Keratinocyte (primary cell): ENCODE measurements around the gene CLTC. TPM values are rescaled to one million over a fixed set of nuclear protein-coding genes. Genes with fewer than 3 reads are reported as not detected.
A peak's percentile ranks its signal among the peaks of the same experiment; 100 is the strongest.

ENCODE experiments used
- DNase-seq: peaks from one replicate; pipeline ENCODE4 v3.0.0-alpha.2; 2011; ENCODE audit warnings: low read depth, missing footprints, low spot score
- FAIRE-seq: peaks from 2 replicates; lab custom pipeline; 2011; peaks lifted over from hg19 to GRCh38; lab: Jason Lieb, UNC
- H2AFZ ChIP-seq: 2 replicates; pipeline ENCODE4 v1.6.0; 2012; ENCODE audit warnings: low read length, control low read depth, inconsistent platforms; ENCODE audit not compliant: control insufficient read depth
- H3K27ac ChIP-seq: 2 replicates; pipeline ENCODE4 v1.5.1; 2011; ENCODE audit warnings: low read length; ENCODE audit not compliant: control insufficient read depth, insufficient read depth
- H3K27me3 ChIP-seq: 3 replicates; pipeline ENCODE4 v1.6.0; 2011; ENCODE audit warnings: low read length; ENCODE audit not compliant: control insufficient read depth, insufficient read depth; ENCODE audit errors: extremely low read depth
- H3K36me3 ChIP-seq, 2 experiments: 2 replicates in 1 of 2; 3 replicates in 1 of 2; pipeline ENCODE4 v1.5.1; 2011; ENCODE audit warnings: low read length in 2 of 2, mild to moderate bottlenecking in 1 of 2; ENCODE audit not compliant: control insufficient read depth in 2 of 2, insufficient read depth in 2 of 2; ENCODE audit errors: extremely low read depth in 1 of 2
- H3K4me1 ChIP-seq: 3 replicates; pipeline ENCODE4 v1.5.1; 2011; ENCODE audit warnings: low read length; ENCODE audit not compliant: control insufficient read depth, insufficient read depth; ENCODE audit errors: extremely low read depth
- H3K4me2 ChIP-seq: 3 replicates; pipeline ENCODE4 v1.6.0; 2011; ENCODE audit warnings: low read depth, low read length; ENCODE audit not compliant: control insufficient read depth, insufficient read depth; ENCODE audit errors: extremely low read depth
- H3K4me3 ChIP-seq, 3 experiments: fragments of 200-600 bp in 1 of 3; sonication (generic) in 1 of 3; 2 replicates in 2 of 3; 3 replicates in 1 of 3; pipeline ENCODE4 v1.5.1; 2011 to 2016; ENCODE audit warnings: low read length in 3 of 3, mild to moderate bottlenecking in 3 of 3, control low read depth in 2 of 3, inconsistent platforms in 1 of 3, low read depth in 1 of 3, mixed read lengths in 1 of 3, mixed run types in 1 of 3, moderate library complexity in 1 of 3; ENCODE audit not compliant: control insufficient read depth in 2 of 3, insufficient read depth in 2 of 3; ENCODE audit errors: extremely low read depth in 1 of 3
- H3K79me2 ChIP-seq: 2 replicates; pipeline ENCODE4 v1.6.0; 2012; ENCODE audit warnings: low read length; ENCODE audit not compliant: control insufficient read depth, insufficient read depth
- H3K9ac ChIP-seq: 3 replicates; pipeline ENCODE4 v1.6.0; 2011; ENCODE audit warnings: low read length; ENCODE audit not compliant: control insufficient read depth, insufficient read depth; ENCODE audit errors: extremely low read depth
- H3K9me1 ChIP-seq: 3 replicates; pipeline ENCODE4 v1.6.0; 2011; ENCODE audit warnings: low read length; ENCODE audit not compliant: control insufficient read depth, insufficient read depth; ENCODE audit errors: extremely low read depth
- H3K9me3 ChIP-seq: 2 replicates; pipeline ENCODE4 v1.5.1; 2012; ENCODE audit warnings: low read depth, low read length; ENCODE audit not compliant: control insufficient read depth
- H4K20me1 ChIP-seq: 3 replicates; pipeline ENCODE4 v1.6.0; 2011; ENCODE audit warnings: low read length; ENCODE audit not compliant: control insufficient read depth, insufficient read depth; ENCODE audit errors: extremely low read depth
- EZH2 ChIP-seq: IDR thresholded peaks from one replicate; pipeline ENCODE4 v1.6.1; 2012; ENCODE audit warnings: inconsistent platforms, mild to moderate bottlenecking, low read length, moderate library complexity
- dilution Hi-C: fragments of 300-500 bp; cut with MboI; formaldehyde crosslinking; loops from one replicate; pipeline ENCODE4 v1.7.0; 2020; ENCODE audit warnings: low sequenced_read_pairs; ENCODE audit not compliant: extremely low pct_ligation_motif_present
- polyA plus RNA-seq, 5 experiments: library from polyadenylated mRNA; depleted of rRNA in 3 of 5; stranded (reverse) in 3 of 5; stranded (forward) in 1 of 5; unstranded in 1 of 5; fragments of >200 nt; gene quantifications; 1 replicate in 1 of 5; 2 replicates in 3 of 5; 3 replicates in 1 of 5; pipeline versions ENCODE4 v1.2.1 to v1.2.3, GENCODE V29; 2011 to 2012; ENCODE audit warnings: missing spikeins in 2 of 5, low read depth in 1 of 5, low replicate concordance in 1 of 5
- TF ChIP-seq, protein P1 (sequence below), 3 experiments: IDR thresholded peaks in 1 of 3; conservative IDR thresholded peaks in 1 of 3; optimal IDR thresholded peaks in 1 of 3; 2 replicates in 2 of 3; 3 replicates in 1 of 3; pipeline versions ENCODE3 to v1.5.1; 2011; ENCODE audit warnings: low read length in 3 of 3, mild to moderate bottlenecking in 3 of 3, moderate library complexity in 2 of 3, control low read depth in 1 of 3, inconsistent platforms in 1 of 3; ENCODE audit not compliant: insufficient read depth in 2 of 3; ENCODE audit errors: extremely low read depth in 1 of 3

The CLTC gene
- polyA plus RNA-seq, 1 donor (not counting 4 experiments of a cell fraction or from before 2014, with no cell fraction given): 209 TPM

DNA sequence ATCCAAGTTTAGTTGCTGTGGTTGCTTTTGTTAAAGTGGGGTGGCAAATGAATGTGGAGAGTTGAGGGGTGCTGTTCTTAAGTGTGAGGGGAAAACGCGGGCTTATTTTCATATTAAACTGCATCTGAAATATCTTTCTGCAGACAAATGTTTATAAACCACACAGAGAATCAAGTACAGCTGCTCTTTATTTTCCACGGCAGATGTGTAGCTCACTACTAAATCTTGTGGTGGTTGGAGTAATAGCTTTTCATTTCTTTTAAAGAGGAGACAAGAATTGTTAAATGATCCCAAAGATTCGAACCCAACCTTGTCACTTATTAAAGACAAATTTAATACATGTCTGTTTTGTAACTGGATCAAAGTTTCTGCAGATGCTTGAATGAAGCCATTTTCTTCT, 2.1 kb downstream of the CLTC start:
- Histone ChIP-seq H3K4me1 (peaks cover 29% of the 10 kb centered on the region), H3K4me3 (peak overlapping the region; percentile 70 to 100 (median 96)), H3K36me3 (peaks cover 3 to 4% of the 10 kb centered on the region in 2 experiments), H3K9ac (peak overlapping the region; percentile 99), H3K27me3 (no peaks in the 10 kb centered on the region), H3K9me1 (no peaks in the 10 kb centered on the region), H3K27ac (peak overlapping the region; percentile 100), H3K9me3 (no peaks in the 10 kb centered on the region), H4K20me1 (peaks cover 23% of the 10 kb centered on the region), H2AFZ (no peak overlapping the region), H3K4me2 (peak overlapping the region; percentile 92), H3K79me2 (peaks cover 77% of the 10 kb centered on the region)
- FAIRE-seq (no peak), DNase-seq (no peak)
- TF ChIP-seq EZH2: no peak
- TF ChIP-seq, protein P1, sequence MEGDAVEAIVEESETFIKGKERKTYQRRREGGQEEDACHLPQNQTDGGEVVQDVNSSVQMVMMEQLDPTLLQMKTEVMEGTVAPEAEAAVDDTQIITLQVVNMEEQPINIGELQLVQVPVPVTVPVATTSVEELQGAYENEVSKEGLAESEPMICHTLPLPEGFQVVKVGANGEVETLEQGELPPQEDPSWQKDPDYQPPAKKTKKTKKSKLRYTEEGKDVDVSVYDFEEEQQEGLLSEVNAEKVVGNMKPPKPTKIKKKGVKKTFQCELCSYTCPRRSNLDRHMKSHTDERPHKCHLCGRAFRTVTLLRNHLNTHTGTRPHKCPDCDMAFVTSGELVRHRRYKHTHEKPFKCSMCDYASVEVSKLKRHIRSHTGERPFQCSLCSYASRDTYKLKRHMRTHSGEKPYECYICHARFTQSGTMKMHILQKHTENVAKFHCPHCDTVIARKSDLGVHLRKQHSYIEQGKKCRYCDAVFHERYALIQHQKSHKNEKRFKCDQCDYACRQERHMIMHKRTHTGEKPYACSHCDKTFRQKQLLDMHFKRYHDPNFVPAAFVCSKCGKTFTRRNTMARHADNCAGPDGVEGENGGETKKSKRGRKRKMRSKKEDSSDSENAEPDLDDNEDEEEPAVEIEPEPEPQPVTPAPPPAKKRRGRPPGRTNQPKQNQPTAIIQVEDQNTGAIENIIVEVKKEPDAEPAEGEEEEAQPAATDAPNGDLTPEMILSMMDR (optimal IDR thresholded peaks at IDR 0.05 in 1 of 3, IDR thresholded peaks at IDR 0.05 in 1 of 3, conservative IDR thresholded peaks at IDR 0.05 in 1 of 3; ENCODE audit: extremely low read depth in 1 of 3, insufficient read depth in 2 of 3, low read length in 3 of 3): no peak
- dilution Hi-C loops: no loop called here

DNA sequence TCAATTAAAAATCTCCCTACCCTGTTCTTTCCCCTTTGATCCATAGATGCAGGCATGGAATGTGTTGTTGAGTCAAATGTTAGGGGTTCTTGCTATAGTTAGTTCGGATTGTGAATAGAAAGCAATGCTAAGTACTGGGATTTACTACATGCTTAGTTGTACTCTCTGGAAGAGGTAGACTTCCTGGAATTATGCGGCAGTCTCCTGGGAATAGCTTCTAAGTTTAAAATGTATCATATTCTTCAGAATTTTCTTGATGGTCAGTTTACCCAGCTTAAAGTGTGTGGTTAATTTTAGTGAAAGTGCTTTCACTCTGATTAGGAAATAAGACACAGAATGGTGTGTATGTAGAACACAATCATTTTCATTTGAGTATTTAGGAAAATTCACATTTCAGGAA, 3.5 kb downstream of the CLTC start:
- no peaks in the 10 kb centered on the region for H3K9me1 ChIP-seq
- FAIRE-seq (no peak), DNase-seq (no peak)
- H3K4me3 ChIP-seq: peak overlapping the region in 2 of 3 experiments; percentile 47 to 70
- H3K9me3 ChIP-seq: no peaks in the 10 kb centered on the region
- no peaks in the 10 kb centered on the region for H3K27me3 ChIP-seq
- H3K4me1 ChIP-seq: peaks cover 23% of the 10 kb centered on the region
- H3K27ac ChIP-seq: no peak overlapping the region
- H4K20me1 ChIP-seq: peaks cover 33% of the 10 kb centered on the region
- no peak overlapping the region for H3K9ac ChIP-seq
- peaks cover 3 to 4% of the 10 kb centered on the region in 2 experiments for H3K36me3 ChIP-seq
- dilution Hi-C loops: no loop called here
- no peak for TF ChIP-seq EZH2
- TF ChIP-seq, protein P1 (optimal IDR thresholded peaks at IDR 0.05 in 1 of 3, IDR thresholded peaks at IDR 0.05 in 1 of 3, conservative IDR thresholded peaks at IDR 0.05 in 1 of 3; ENCODE audit: extremely low read depth in 1 of 3, insufficient read depth in 2 of 3, low read length in 3 of 3): no peak
- H3K79me2 ChIP-seq: peaks cover 85% of the 10 kb centered on the region
- H3K4me2 ChIP-seq: peak overlapping the region; percentile 92
- no peak overlapping the region for H2AFZ ChIP-seq
